Inflammatory macrophage treated with lipopolysaccharide for 1 hour (primary cell): ENCODE data around the gene RPS6KC1.
"Not testable (repeated sequence)": the region's sequence is repeated elsewhere in the genome, so short reads cannot be mapped to it uniquely, and the experiment has no call there.

Experiments
- DNase-seq, 2 donors: peaks; one replicate each; pipeline ENCODE4 v3.0.0-alpha.2; 2020 to 2022

Gene RPS6KC1, protein sequence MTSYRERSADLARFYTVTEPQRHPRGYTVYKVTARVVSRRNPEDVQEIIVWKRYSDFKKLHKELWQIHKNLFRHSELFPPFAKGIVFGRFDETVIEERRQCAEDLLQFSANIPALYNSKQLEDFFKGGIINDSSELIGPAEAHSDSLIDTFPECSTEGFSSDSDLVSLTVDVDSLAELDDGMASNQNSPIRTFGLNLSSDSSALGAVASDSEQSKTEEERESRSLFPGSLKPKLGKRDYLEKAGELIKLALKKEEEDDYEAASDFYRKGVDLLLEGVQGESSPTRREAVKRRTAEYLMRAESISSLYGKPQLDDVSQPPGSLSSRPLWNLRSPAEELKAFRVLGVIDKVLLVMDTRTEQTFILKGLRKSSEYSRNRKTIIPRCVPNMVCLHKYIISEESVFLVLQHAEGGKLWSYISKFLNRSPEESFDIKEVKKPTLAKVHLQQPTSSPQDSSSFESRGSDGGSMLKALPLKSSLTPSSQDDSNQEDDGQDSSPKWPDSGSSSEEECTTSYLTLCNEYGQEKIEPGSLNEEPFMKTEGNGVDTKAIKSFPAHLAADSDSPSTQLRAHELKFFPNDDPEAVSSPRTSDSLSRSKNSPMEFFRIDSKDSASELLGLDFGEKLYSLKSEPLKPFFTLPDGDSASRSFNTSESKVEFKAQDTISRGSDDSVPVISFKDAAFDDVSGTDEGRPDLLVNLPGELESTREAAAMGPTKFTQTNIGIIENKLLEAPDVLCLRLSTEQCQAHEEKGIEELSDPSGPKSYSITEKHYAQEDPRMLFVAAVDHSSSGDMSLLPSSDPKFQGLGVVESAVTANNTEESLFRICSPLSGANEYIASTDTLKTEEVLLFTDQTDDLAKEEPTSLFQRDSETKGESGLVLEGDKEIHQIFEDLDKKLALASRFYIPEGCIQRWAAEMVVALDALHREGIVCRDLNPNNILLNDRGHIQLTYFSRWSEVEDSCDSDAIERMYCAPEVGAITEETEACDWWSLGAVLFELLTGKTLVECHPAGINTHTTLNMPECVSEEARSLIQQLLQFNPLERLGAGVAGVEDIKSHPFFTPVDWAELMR

DNA sequence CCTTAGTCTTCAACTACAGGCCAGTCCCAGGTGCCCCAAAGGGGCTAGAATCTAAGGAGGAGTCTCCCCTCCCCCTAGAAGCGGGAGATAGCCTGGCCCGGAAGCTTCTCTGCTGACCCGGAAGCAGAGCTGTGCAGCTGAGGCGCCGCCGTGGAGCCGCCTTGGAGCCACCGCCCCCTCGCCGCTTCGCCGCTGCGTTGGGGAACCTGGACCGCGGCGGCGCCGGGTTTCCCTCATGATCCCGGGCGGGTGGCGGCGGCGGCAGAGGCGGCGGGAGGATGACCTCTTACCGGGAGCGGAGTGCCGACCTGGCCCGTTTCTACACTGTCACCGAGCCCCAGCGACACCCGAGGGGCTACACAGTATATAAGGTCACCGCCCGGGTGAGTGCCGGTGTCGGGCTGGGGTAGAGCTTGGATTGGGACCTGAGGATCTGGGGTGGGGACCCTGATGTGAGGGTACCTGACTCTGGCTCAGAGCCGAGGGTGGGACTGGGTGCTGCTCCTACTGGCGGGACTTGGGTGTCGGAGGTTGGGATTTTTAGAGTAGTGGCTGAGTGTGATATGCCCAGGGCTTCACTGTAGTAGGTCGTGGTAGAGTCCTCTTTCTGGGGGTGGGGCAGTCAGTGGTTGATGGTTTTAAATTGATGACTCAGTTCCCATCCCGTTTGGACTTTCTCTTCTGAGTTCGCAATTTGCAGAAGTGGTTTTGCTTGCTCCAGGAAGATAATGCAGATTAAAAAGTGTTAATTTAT, at the start of gene RPS6KC1:
RPS6KC1 (plus strand) TSS at position 115 of the 754 bp plus-strand sequence; CDS start at position 279, 164 bp downstream.
- peak; percentile 82 to 86 for DNase-seq

DNA sequence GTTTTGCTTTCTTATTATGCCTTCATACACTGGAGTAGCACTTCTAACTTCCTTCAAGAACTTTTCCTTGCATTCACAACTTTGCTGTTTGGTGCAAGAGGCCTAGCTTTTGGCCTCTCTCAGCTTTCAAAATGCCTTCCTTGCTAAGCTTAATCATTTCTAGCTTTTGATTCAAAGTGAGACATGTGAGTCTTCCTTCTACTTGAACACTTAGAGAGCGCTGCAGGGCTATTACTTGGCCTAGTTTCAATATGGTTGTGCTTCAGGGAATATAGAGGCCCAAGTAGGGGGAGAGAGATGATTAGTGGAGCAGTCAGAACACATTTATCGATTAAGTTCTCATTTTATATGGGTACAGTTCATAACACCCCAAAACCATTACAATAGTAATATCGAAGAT, 47.8 kb upstream of the RPS6KC1 start:
- DNase-seq = no peak

DNA sequence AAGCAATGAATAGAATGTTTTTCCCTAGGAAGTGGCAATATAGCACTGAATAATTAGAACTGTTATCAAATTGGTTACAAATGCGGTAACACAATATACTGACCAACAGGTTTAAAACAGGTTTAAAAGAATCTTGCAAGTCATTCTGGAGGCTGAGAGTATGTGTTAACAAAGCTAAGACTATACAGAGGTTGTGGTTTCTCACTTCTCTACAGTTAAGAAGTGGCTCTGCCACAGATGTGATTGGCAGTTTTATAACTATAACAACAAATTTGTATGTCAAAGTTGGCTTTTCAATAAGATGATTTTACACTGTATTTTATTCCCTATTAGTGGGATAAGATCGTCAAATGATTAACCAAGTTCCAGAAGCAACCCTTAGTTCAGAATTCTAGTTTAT, 42.5 kb upstream of the RPS6KC1 start:
- no peak for DNase-seq

DNA sequence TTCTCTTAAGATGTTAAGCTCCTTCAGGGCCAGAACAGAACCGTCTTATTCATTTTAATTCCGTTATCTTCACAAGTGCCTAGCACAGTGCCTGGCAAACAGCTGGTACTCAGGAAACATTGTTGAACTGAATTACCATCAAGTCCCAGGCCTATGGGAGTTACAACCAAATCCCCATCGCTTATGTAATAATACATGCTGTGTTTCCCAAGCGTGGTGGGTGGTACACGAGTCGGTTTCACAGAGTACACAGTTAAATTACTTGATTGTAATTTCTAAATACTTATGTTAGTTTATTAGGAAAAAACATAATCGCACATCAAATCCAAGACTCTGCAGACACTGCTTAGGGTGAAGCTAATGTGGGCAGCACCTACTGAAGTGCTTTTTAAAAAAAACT, 36.4 kb upstream of the RPS6KC1 start:
- peak; percentile 74 to 76 for DNase-seq

DNA sequence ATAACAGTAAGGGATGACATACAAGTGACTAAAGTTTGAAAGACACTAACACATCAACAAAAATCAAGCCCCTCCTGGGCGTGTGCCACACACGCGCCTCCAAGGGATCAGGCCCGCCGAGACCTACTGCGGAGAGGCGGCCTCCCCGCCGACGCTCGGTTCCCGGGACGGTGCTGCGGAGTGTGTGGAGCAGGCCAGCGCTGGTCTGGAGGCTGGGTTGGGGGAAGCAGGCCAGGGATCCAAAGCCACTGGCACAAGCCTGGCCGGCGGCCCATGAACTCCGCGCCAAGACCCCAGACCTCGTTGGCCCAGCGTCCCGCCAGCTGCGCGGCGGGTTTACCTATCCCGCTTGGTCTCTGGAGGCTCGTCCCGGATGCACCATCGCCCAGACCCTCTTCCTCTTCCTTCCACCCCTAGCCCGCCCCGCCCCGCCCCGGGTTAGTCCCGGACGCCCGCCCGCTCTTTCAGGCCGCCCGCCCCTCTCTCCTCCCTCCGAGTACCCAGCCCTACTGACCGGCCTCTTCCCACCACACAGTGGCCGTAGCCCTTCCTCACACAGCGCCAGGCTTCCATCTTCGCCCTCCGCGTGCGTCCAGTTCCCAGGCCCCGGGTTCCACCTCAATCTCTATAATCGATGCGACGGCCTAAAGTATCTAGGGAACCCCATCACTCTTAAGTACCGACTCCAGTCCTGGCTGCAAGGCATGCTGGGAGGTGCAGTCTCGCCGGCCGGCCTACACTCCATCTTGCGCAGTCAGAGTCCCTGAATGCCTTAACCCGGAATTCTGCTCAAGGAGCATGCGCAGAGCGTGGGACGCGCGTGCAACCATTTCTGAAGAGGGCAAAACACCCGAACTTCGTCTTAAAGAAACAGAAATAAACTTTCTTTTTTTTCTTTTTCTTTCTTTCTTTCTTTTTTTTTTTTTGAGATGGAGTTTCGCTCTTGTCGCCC, 35.7 kb upstream of the RPS6KC1 start, which contains the start of gene ANGEL2:
ANGEL2 (minus strand) TSS at position 769 of the 952 bp plus-strand sequence; CDS start at position 573, 196 bp downstream.
- DNase-seq = peak; percentile 96 to 97

DNA sequence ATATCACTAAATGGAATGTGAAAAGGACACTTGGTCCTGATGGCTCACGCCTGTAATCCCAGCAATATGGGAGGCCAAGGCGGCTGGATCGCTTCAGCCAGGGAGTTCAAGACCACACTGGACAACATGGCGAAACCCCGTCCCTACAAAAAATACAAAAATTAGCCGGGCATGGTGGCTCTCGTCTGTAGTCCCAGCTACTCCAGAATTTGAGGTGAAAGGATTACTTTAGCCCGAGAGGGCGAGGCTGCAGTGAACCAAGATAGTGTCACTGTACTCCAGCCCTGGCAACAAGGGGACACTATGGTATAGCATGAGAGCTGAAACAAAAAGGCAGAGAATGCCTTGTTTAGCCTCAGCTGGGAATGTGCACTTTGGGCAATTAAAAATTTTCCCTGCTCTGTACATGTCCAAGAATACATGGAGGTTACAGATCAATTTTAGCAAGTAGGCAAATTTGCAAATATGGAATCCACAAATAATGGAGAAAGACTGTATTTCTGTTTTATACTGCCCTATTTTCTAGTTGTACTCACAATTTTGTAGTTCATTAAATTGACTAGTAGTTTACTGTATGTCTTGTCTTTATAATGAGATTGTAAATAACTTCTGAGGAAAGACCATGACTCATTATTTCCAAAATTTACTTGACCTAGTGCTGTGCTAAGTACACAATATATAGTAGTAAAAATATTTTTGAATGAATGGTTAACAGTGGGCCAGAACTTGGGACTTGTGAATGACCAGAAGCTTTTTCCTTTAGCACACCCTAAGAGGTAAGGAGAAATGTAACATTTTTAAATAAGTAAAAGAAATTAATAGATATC, 33.4 kb upstream of the RPS6KC1 start:
- no peak for DNase-seq

DNA sequence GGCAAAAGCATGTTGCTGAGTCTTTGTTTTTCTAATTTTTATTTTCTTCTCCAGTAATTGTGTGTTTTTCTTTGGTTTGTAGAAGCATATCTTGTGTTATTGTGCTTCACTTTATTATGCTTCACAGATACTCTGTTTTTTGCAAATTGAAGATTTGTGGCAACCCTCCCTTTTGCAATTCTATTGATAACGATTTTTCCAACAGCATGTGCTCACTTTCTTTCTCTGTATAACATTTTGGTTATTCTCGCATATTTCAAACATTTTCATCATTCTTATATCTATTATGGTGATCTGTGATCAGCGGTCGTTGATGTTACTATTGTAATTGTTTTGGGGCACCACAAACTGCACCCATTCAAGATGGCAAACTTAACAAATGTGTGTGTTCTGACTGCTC, 31.6 kb upstream of the RPS6KC1 start:
- no peak for DNase-seq

DNA sequence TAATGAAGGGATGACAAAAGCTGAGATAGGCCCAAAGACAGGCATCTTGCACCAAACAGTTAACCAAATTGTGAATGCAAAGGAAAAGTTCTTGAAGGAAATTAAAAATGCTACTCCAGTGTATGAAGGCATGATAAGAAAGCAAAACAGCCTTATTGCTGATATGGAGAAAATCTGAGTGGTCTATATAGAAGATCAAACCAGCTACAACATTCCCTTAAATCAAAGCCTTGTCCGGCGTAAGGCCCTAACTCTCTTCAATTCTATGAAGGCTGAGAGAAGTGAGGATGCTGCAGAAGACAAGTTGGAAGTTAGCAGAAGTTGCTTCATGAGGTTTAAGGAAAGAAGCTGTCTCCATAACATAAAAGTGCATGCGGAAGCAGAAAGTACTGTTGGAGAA, 31.0 kb upstream of the RPS6KC1 start:
- no peak for DNase-seq

DNA sequence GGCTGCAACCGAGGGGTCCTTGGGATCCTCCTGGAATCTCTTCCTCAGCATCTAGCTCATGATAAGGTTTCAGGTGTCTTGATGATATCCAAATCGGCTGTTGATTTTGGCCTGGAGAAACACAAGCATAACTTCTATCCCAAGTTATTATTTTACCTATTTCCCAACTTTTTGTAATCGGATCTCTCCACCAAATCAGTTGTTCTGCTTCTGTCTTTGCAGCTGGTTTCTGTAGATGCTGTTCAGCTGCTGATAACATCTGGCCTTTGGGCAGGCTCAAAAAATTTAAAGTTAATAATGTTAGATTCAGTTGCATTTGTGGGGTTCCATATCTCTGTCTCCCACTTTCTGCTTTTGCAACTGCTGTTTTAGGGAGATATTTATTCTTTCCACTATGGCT, 24.0 kb upstream of the RPS6KC1 start:
- DNase-seq = not testable (repeated sequence)

DNA sequence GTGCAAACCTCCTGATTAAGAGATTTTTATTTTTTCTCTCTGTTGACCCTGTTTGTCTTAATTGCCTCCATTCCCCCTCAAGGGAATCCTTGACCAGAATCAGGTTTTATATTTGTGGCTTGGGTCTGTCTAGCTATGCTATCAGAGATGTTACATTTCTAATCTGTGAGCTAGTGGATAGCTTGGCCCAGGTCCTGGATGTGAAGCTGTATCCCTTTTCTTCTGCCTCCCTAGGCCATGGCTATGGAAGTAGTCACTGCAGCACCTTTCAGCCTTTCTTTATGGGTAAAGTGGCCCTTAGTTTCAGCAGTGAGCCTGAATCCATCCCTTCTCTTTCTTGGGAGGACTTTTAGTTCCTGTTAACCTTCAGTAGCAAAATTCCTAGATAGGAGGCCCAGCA, 18.4 kb upstream of the RPS6KC1 start:
- DNase-seq = no peak

DNA sequence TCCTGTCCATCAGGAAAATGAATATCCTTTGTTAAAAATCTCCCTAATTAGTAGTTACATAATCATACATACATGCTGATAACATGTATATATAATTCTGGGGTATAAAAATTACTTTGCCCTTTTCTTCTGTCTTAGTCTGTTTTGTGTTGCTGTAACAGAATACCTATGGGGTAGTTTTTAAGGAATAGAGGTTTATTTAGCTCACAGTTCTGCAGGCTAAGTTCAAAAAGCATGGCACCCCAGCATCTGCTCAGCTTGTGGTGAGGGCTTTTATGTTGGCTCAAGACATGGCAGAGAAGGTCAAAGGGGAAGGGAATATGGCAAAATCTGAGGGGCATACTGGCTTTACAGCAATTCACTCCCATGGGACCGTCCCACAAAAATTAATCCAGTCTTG, 16.3 kb upstream of the RPS6KC1 start:
- no peak for DNase-seq

DNA sequence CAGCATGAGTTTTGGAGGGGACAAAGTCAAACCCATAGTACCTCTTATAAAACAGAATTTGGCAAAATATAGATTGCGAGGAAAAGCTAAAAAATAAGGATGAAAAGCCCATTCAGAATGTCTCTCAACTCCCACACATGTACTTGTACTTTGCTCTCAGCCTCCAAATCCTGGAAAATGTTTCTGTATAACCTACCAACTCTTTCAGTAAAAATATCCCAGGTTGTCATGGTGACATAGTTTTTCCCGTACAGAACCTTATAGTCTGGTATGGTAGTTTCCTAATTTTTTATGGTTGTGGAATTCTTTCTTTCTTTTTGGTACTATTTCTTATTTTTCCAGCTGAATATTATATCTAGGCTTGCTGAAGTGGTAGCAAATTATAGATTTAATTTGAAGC, 15.5 kb upstream of the RPS6KC1 start:
- DNase-seq = no peak

DNA sequence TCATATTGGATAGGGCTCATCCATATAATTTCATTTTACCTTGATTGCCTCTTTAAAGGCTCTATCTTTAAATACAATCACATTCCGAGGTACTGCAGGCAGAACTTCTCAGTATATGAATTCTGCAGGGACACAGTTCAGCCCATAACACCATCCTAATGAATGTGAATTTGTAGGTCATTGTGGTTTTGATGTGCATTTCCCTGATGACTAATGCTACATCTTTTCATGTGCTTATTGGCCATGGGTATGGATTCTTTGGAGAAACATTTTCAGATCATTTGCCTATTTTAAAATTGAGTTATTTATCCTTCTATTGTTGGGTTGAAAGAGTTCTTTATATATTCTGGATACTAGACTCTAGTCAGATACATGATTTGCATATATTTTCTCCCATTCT, 9.6 kb upstream of the RPS6KC1 start:
- no peak for DNase-seq

DNA sequence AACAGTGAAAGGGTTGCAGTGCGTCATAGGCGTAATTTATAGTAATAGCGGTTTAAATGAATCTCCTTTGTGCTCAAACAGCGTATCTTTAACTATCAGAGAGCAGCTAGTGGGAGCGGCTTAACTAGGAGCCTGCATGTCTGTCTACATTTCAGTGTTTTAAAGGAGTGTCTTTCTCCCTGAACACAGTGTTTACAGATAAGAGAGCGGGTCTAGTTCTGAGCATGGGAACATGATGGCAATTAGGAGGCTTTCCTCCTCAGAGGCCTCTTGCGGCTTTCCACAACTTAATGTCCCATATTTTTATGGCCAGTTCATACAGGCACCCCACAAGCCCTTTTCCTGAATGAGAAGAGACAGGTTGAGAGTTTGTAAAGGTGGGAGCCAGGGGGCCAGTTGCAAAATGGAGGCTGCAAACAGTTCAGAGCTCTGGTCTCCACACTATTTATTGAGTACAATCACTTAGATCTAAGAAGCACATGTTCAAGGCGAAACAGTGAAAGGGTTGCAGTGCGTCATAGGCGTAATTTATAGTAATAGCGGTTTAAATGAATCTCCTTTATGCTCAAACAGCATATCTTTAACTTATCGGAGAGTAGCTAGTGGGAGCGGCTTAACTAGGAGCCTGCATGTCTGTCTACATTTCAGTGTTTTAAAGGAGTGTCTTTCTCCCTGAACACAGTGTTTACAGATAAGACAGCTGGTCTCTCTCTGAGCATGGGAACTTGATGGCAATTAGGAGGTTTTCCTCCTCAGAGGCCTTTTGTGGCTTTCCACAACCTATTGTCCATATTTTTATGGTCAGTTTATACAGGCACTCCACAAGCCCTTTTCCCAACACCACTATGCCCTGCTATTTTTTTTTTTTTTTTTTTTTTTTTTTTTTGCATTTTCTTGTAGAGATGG, 5.5 kb upstream of the RPS6KC1 start:
- DNase-seq = not testable (repeated sequence)

DNA sequence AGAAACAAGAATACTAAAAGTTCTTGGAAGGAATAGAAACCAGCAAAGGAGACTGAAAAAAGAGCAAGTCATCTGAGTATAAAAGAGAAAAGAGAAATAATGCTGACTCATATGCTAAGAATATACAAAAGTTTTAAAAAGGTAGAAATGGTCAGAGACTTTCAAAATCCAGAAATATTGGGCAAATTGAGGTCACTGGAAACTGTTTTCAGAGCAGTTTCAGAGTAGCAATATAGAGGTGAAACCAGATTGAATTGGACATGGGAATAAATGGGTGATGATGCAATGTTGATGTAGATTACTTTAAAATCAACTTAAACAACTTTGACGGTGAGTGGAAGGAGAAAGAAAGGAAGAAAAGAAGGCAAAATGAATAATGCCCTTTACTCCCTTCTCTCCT, 1.8 kb upstream of the RPS6KC1 start:
- no peak for DNase-seq

DNA sequence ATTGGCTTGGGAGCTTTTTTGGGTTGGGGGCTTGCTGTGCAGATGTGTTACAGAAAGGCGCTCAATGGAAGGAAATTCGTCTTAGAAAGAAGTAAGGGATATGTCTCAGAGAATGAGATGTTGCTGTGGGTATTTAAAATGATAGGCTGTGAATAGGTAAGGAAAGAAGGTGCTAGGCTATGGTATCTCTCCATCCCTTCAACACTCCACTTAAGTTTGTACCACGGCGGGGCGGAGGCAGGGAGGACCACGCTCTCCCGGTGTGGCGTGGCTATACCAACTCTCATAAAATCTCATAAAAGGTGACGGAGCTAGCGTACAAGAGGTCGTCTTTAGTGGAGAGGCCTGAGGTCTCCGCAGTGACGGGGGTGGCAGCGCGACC, 305 bp upstream of the RPS6KC1 start:
- DNase-seq = no peak

DNA sequence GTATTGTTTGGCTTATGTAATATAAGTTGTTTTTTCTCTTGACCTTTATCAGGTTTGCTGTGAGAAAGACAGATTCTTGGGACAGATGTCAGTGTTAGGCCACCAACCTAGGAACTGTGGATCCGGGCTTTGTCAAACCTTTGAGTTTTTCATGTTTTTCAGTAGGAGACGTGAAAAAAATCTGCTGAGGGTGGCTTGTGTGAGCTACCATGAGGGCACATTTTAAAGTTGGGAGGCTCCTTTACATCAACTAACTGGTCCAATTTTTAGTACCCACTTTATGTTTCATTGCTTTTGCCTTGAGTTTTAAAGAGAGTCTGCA, 801 bp downstream of the RPS6KC1 start:
- DNase-seq = no peak

DNA sequence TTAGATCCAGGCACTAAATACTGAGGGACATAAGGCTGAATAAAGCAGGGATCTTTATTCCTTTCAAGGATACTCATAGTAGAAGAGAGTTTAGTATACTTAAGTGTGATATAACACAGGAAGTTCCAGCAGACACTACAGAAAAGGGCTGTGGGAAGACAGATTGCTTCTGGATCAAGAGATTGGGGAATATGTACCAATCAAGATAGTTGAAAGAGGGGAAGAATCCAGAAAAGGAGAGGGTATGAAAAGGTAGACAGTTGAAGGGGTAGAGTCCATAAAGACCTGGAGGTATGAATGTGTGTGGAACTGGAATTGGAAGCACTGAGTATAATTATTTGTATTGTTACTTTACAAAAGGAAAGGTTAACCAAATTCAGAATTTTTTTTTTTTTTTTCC, 2.4 kb downstream of the RPS6KC1 start:
- DNase-seq = no peak

DNA sequence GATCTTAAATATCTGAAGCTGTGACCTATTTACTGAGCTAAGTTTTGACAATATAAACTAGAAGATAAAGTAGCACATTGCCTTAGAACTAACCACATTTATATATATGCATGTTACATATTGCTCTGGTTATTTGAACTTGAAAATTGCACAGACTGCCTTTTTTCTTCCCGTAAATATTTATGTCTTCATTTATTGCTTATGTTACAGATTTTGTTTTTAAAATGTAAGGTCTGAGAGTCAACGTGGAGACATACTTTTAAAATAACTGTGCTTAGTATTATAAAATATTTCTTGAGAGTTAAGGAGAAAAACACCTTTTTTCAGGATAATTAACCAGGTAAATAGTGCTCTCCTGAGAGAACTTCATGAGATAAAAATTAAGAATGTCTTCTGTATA, 3.1 kb downstream of the RPS6KC1 start:
- no peak for DNase-seq
